Measurements from ENCODE around the gene NIM1K. TPM values are rescaled to one million over a fixed set of nuclear protein-coding genes. Genes with fewer than 3 reads are reported as not detected.

Gene NIM1K
- total RNA-seq, 4 donors from 2014 or later = 0.41 TPM; not detected in 3

DNA sequence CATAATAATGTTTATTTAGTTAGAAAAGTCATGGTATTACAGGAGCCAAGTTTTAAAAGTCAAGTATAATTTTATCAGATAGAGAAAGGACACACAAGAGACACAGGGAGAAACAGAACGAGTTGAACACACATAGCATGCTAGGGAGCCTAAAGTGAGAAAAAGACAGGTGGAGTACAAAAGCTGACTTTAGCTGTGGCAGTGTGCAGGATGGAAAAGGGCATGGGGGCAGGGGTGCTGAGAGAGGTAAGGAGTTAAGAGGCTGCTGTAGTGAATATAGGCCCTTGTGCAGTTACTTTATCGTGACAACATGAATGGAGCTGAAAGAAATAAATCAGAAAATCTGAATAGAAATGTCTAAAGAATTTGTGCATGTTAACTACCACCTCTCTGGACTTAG, 103.2 kb downstream of the NIM1K start:
- no peaks in the 10 kb centered on the region for H3K4me1 ChIP-seq
- H3K4me3 ChIP-seq = no peak overlapping the region
- intact Hi-C loops (cut with DNase I; ENCODE audit: low total_unique reads) = no loop called here
- ATAC-seq (no peak), DNase-seq (no peak)
- H3K27ac ChIP-seq = no peak overlapping the region
- no peaks in the 10 kb centered on the region for H3K9me3 ChIP-seq
- in situ Hi-C loops (cut with MboI; ENCODE audit: low sequenced_read_pairs in 4 of 4) = no loop called here
- no peak for TF ChIP-seq POLR2A (IDR thresholded peaks at IDR 0.05)
- TF ChIP-seq, protein P1, sequence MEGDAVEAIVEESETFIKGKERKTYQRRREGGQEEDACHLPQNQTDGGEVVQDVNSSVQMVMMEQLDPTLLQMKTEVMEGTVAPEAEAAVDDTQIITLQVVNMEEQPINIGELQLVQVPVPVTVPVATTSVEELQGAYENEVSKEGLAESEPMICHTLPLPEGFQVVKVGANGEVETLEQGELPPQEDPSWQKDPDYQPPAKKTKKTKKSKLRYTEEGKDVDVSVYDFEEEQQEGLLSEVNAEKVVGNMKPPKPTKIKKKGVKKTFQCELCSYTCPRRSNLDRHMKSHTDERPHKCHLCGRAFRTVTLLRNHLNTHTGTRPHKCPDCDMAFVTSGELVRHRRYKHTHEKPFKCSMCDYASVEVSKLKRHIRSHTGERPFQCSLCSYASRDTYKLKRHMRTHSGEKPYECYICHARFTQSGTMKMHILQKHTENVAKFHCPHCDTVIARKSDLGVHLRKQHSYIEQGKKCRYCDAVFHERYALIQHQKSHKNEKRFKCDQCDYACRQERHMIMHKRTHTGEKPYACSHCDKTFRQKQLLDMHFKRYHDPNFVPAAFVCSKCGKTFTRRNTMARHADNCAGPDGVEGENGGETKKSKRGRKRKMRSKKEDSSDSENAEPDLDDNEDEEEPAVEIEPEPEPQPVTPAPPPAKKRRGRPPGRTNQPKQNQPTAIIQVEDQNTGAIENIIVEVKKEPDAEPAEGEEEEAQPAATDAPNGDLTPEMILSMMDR (IDR thresholded peaks at IDR 0.05 in 4 of 5, conservative IDR thresholded peaks at IDR 0.05 in 1 of 5) = no peak
- H3K27me3 ChIP-seq = no peaks in the 10 kb centered on the region
- H3K36me3 ChIP-seq = peaks cover 0 to 69% of the 10 kb centered on the region in 2 donors

DNA sequence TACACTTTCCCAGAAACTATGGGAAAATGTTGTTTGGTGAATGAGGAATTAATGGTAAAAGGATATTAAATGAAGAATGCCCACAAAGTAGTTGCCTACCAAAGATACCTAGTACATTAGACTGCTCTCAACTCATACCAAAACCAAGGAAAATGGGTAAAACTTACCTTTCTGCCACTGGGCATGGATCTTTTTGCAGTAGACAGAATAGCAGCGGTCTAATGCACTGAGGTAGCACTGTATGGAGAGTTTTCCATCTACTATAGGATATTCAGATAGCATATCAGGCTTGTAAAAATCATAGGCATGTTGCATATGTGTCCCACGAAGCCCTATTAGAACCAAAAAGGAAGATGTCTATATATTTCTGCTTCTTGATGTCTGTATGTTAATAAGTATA, 104.8 kb downstream of the NIM1K start:
- TF ChIP-seq, protein P1 (IDR thresholded peaks at IDR 0.05 in 4 of 5, conservative IDR thresholded peaks at IDR 0.05 in 1 of 5) = no peak
- TF ChIP-seq POLR2A (IDR thresholded peaks at IDR 0.05) = no peak
- DNase-seq (no peak), ATAC-seq (no peak)
- intact Hi-C loops (cut with DNase I; ENCODE audit: low total_unique reads) = no loop called here
- no peak overlapping the region for H3K4me3 ChIP-seq
- H3K4me1 ChIP-seq = no peaks in the 10 kb centered on the region
- H3K9me3 ChIP-seq = no peaks in the 10 kb centered on the region
- in situ Hi-C loops (cut with MboI; ENCODE audit: low sequenced_read_pairs in 4 of 4) = no loop called here
- no peak overlapping the region for H3K27ac ChIP-seq
- H3K27me3 ChIP-seq = no peaks in the 10 kb centered on the region
- H3K36me3 ChIP-seq = peaks cover 0 to 60% of the 10 kb centered on the region in 2 donors

DNA sequence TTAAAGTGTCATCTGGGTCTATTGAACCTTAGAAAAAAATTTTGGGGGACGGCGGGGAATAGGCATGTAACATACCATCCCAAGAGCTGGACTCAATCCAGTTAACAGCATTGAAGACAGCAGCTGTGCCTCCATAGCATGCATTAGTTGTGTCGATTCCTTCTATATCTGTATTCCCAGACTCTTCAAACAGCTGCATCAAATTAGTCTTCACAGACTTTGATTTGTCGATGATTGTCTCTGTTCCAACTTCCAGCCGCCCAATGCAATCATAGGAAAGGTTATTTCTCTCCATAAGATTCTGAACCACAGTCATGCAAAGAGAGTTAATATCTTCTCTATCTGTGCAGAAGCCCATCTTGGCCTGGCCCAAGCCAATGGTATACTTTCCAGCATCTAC, 106.4 kb downstream of the NIM1K start:
- H3K4me1 ChIP-seq = no peaks in the 10 kb centered on the region
- TF ChIP-seq, protein P1 (IDR thresholded peaks at IDR 0.05 in 4 of 5, conservative IDR thresholded peaks at IDR 0.05 in 1 of 5) = no peak
- no peak for TF ChIP-seq POLR2A (IDR thresholded peaks at IDR 0.05)
- peaks cover 0 to 46% of the 10 kb centered on the region in 2 donors for H3K36me3 ChIP-seq
- in situ Hi-C loops (cut with MboI; ENCODE audit: low sequenced_read_pairs in 4 of 4) = no loop called here
- H3K4me3 ChIP-seq = no peak overlapping the region
- H3K27me3 ChIP-seq = no peaks in the 10 kb centered on the region
- H3K9me3 ChIP-seq = no peaks in the 10 kb centered on the region
- intact Hi-C loops (cut with DNase I; ENCODE audit: low total_unique reads) = no loop called here
- ATAC-seq (no peak), DNase-seq (no peak)
- no peak overlapping the region for H3K27ac ChIP-seq

DNA sequence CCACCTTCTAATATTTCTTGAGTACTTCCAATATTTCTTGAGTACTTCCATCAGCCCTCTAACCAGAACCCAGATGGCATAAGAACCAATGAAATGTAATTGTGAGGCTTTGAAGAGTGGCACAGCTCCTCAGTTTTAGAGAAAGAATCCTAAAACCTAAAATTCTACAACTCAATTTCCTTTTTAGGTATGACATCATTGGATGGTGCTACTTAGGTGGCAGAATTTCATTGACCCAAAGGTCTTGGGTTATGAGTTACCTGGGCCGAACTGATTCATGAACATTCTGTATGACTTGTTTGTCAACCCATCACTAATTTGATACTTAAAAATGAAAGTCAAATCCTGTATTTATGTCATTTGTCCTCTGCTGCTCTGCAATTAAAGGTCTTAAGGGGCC, 108.1 kb downstream of the NIM1K start:
- in situ Hi-C loops (cut with MboI; ENCODE audit: low sequenced_read_pairs in 4 of 4) = loop anchor here (10.0 to 25.0 kb wide), 5 partner anchors 185 to 388 kb away; partner anchors contain the start of genes TMEM267 (in 2 of the 4) and ZNF131 (in 2 of the 4)
- Histone ChIP-seq H3K36me3 (peaks cover 0 to 29% of the 10 kb centered on the region in 2 donors), H3K27me3 (no peaks in the 10 kb centered on the region), H3K4me1 (no peaks in the 10 kb centered on the region), H3K4me3 (no peak overlapping the region), H3K27ac (no peak overlapping the region), H3K9me3 (no peaks in the 10 kb centered on the region)
- TF ChIP-seq POLR2A (IDR thresholded peaks at IDR 0.05) = no peak
- TF ChIP-seq, protein P1 (IDR thresholded peaks at IDR 0.05 in 4 of 5, conservative IDR thresholded peaks at IDR 0.05 in 1 of 5) = no peak
- DNase-seq (no peak), ATAC-seq (no peak)
- intact Hi-C loops (cut with DNase I; ENCODE audit: low total_unique reads) = no loop called here

DNA sequence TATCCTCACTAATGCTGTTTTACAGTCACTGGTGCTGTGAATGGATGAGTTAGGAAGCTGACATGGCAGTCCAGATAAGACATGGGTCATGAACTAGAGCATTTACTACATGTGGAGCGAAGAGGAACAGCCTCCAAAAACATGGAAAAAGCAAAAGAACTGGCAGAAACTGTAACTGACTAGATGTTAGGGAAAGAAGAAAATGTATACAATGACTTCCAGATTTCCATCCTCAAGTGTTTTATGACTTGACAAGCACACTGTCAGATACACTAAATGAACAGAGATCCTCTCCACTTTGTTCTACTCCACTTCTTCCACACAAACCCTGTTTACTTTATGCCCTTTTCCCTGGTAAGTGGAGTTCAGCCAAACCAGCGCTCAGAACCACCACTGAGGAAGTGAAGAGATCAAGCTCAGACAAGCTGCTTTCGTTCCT, 109.6 kb downstream of the NIM1K start:
- in situ Hi-C loops (cut with MboI; ENCODE audit: low sequenced_read_pairs in 4 of 4) = loop anchor here (10.0 to 25.0 kb wide), 5 partner anchors 183 to 389 kb away; partner anchors contain the start of genes TMEM267 (in 2 of the 4) and ZNF131 (in 2 of the 4)
- ATAC-seq (no peak), DNase-seq (no peak)
- Histone ChIP-seq H3K27me3 (no peaks in the 10 kb centered on the region), H3K9me3 (no peaks in the 10 kb centered on the region), H3K4me1 (no peaks in the 10 kb centered on the region), H3K36me3 (peaks cover 0 to 17% of the 10 kb centered on the region in 2 donors), H3K27ac (no peak overlapping the region), H3K4me3 (no peak overlapping the region)
- intact Hi-C loops (cut with DNase I; ENCODE audit: low total_unique reads) = no loop called here
- TF ChIP-seq, protein P1 (IDR thresholded peaks at IDR 0.05 in 4 of 5, conservative IDR thresholded peaks at IDR 0.05 in 1 of 5) = no peak

Measured in gastrocnemius medialis (tissue), 4 donors.